H9 (cell line): ENCODE measurements around the gene APOBEC3A. TPM values are rescaled to one million over a fixed set of nuclear protein-coding genes. Genes with fewer than 3 reads are reported as not detected.

Source experiments
- DNase-seq: peaks from one replicate; pipeline ENCODE4 v3.0.0-alpha.2; 2017
- H2AFZ ChIP-seq: one replicate; pipeline ENCODE4 v1.6.1; 2013; ENCODE audit warnings: mild to moderate bottlenecking, low read length, control low read depth, moderate library complexity
- H2AK5ac ChIP-seq: 2 replicates; pipeline ENCODE4 v1.6.1; 2013; ENCODE audit warnings: low read length, control low read depth, mixed read lengths; ENCODE audit not compliant: insufficient read length
- H2BK120ac ChIP-seq: one replicate; pipeline ENCODE4 v1.6.1; 2013; ENCODE audit warnings: low read depth, mild to moderate bottlenecking, low read length, control low read depth, inconsistent platforms; ENCODE audit not compliant: poor library complexity, severe bottlenecking
- H2BK12ac ChIP-seq: 2 replicates; pipeline ENCODE4 v1.6.1; 2013; ENCODE audit warnings: low read length, control low read depth, mixed read lengths, low read depth; ENCODE audit not compliant: insufficient read length
- H2BK15ac ChIP-seq: 2 replicates; pipeline ENCODE4 v1.6.1; 2013; ENCODE audit warnings: low read depth, low read length, control low read depth
- H2BK20ac ChIP-seq: one replicate; pipeline ENCODE4 v1.6.1; 2013; ENCODE audit warnings: low read depth, mild to moderate bottlenecking, low read length, control low read depth, inconsistent platforms; ENCODE audit not compliant: poor library complexity, severe bottlenecking
- H2BK5ac ChIP-seq: 2 replicates; pipeline ENCODE4 v1.6.1; 2013; ENCODE audit warnings: low read length, control low read depth, mixed read lengths; ENCODE audit not compliant: insufficient read length
- H3K14ac ChIP-seq: 2 replicates; pipeline ENCODE4 v1.6.1; 2013; ENCODE audit warnings: low read length, control low read depth; ENCODE audit not compliant: insufficient read depth
- H3K18ac ChIP-seq: 2 replicates; pipeline ENCODE4 v1.6.1; 2013; ENCODE audit warnings: low read depth, mild to moderate bottlenecking, mixed read lengths, low read length, control low read depth; ENCODE audit not compliant: insufficient read length
- H3K23ac ChIP-seq: 2 replicates; pipeline ENCODE4 v1.6.1; 2013; ENCODE audit warnings: low read length, control low read depth, mixed read lengths, low read depth; ENCODE audit not compliant: insufficient read length
- H3K23me2 ChIP-seq: 2 replicates; pipeline ENCODE4 v1.6.1; 2013; ENCODE audit warnings: low read depth, mild to moderate bottlenecking, mixed read lengths, low read length, control low read depth; ENCODE audit not compliant: insufficient read length, poor library complexity, severe bottlenecking
- H3K27ac ChIP-seq: 2 replicates; pipeline ENCODE4 v1.5.1; 2013; ENCODE audit warnings: low read length, control low read depth, mixed read lengths, low read depth; ENCODE audit not compliant: insufficient read length
- H3K27me3 ChIP-seq: 2 replicates; pipeline ENCODE4 v1.6.1; 2013; ENCODE audit warnings: low read length, control low read depth, inconsistent platforms; ENCODE audit not compliant: insufficient read depth
- H3K4ac ChIP-seq: 2 replicates; pipeline ENCODE4 v1.6.1; 2013; ENCODE audit warnings: low read depth, mild to moderate bottlenecking, control low read depth, inconsistent platforms, low read length, moderate library complexity
- H3K4me1 ChIP-seq: 2 replicates; pipeline ENCODE4 v1.6.1; 2013; ENCODE audit warnings: low read length, control low read depth, inconsistent platforms; ENCODE audit not compliant: insufficient read depth
- H3K4me2 ChIP-seq: 2 replicates; pipeline ENCODE4 v1.6.1; 2013; ENCODE audit warnings: low read length, control low read depth, mixed read lengths; ENCODE audit not compliant: insufficient read length, insufficient read depth
- H3K56ac ChIP-seq: 2 replicates; pipeline ENCODE4 v1.6.1; 2013; ENCODE audit warnings: low read depth, mild to moderate bottlenecking, mixed read lengths, low read length, control low read depth; ENCODE audit not compliant: insufficient read length
- H3K79me1 ChIP-seq: 2 replicates; pipeline ENCODE4 v1.6.1; 2013; ENCODE audit warnings: low read depth, mild to moderate bottlenecking, moderate library complexity, low read length, control low read depth, inconsistent platforms; ENCODE audit not compliant: insufficient read depth, poor library complexity, severe bottlenecking
- H3K79me2 ChIP-seq: 2 replicates; pipeline ENCODE4 v1.6.1; 2013; ENCODE audit warnings: low read length, control low read depth, inconsistent platforms; ENCODE audit not compliant: insufficient read depth
- H3K9ac ChIP-seq: 2 replicates; pipeline ENCODE4 v1.6.1; 2013; ENCODE audit warnings: low read length, control low read depth, mixed read lengths; ENCODE audit not compliant: insufficient read length; ENCODE audit errors: extremely low read depth
- H3K9me3 ChIP-seq: one replicate; pipeline ENCODE4 v1.6.1; 2013; ENCODE audit warnings: low read depth, low read length, inconsistent platforms; ENCODE audit not compliant: control insufficient read depth
- H3T11ph ChIP-seq: one replicate; pipeline ENCODE4 v1.6.1; 2013; ENCODE audit warnings: mild to moderate bottlenecking, low read length, control low read depth, inconsistent platforms
- H4K20me1 ChIP-seq: one replicate; pipeline ENCODE4 v1.6.1; 2013; ENCODE audit not compliant: control insufficient read depth, insufficient read length, insufficient read depth
- H4K5ac ChIP-seq: 2 replicates; pipeline ENCODE4 v1.6.1; 2013; ENCODE audit warnings: low read depth, mild to moderate bottlenecking, mixed read lengths, low read length, control low read depth; ENCODE audit not compliant: insufficient read length
- H4K8ac ChIP-seq: replicated peaks from 2 replicates; pipeline ENCODE4 v1.6.1; 2013; ENCODE audit warnings: low read length, control low read depth, mixed read lengths, low read depth; ENCODE audit not compliant: insufficient read length
- H4K91ac ChIP-seq: 2 replicates; pipeline ENCODE4 v1.6.1; 2013; ENCODE audit warnings: low read depth, mild to moderate bottlenecking, moderate library complexity, mixed read lengths, low read length, control low read depth; ENCODE audit not compliant: insufficient read length
- H3K27ac Mint-ChIP-seq, 3 experiments: 2 replicates in 2 of 3; 3 replicates in 1 of 3; pipeline ENCODE4 v1.8.0; 2020 to 2021; ENCODE audit warnings: mixed read lengths in 3 of 3, mild to moderate bottlenecking in 1 of 3, moderate library complexity in 1 of 3
- H3K27me3 Mint-ChIP-seq: 2 replicates; pipeline ENCODE4 v1.8.0; 2021; ENCODE audit warnings: low read depth, mild to moderate bottlenecking, moderate library complexity, mixed read lengths
- H3K36me3 Mint-ChIP-seq, 3 experiments: 2 replicates in 2 of 3; 3 replicates in 1 of 3; pipeline ENCODE4 v1.8.0; 2020 to 2021; ENCODE audit warnings: low read depth in 3 of 3, mixed read lengths in 3 of 3; ENCODE audit not compliant: insufficient read depth in 1 of 3
- H3K4me1 Mint-ChIP-seq, 2 experiments: 2 replicates each; pipeline ENCODE4 v1.8.0; 2020; ENCODE audit warnings: mixed read lengths in 2 of 2
- H3K4me3 Mint-ChIP-seq, 2 experiments: 2 replicates in 1 of 2; 3 replicates in 1 of 2; pipeline ENCODE4 v1.8.0; 2020 to 2021; ENCODE audit warnings: mild to moderate bottlenecking in 2 of 2, mixed read lengths in 2 of 2, moderate library complexity in 1 of 2
- H3K9me3 Mint-ChIP-seq, 2 experiments: 2 replicates in 1 of 2; 3 replicates in 1 of 2; pipeline ENCODE4 v1.8.0; 2020; ENCODE audit warnings: mild to moderate bottlenecking in 2 of 2, mixed read lengths in 2 of 2, moderate library complexity in 1 of 2
- CTCF ChIP-seq: fragments of 200-600 bp; sonication (generic); conservative IDR thresholded peaks from 3 replicates; pipeline ENCODE4 v1.8.0; 2021; ENCODE audit warnings: antibody characterized with exemption, mild to moderate bottlenecking
- WGBS: extraction: QIAGEN DNeasy Blood & Tissue Kit; methylation state at CpG from one replicate; pipeline ENCODE4 v1.1.7; 2013; ENCODE audit warnings: missing lambda C conversion rate, low lambda C conversion rate, mixed read lengths; ENCODE audit not compliant: insufficient read length; ENCODE audit errors: extremely low coverage; 5-methylcytosine and 5-hydroxymethylcytosine counted together
- total RNA-seq: library from RNA; stranded (reverse); gene quantifications from 2 replicates; pipeline ENCODE4 v1.2.1, GENCODE V29; 2021

APOBEC3A gene
- total RNA-seq, 1 experiment from 2014 or later = not detected

GRCh38 chr22:38921806-38922205, 35.6 kb upstream of the APOBEC3A start:
- H3K79me2 ChIP-seq = no peaks in the 10 kb centered on the region
- H2AK5ac ChIP-seq = no peak overlapping the region
- no peak overlapping the region for H3K27ac ChIP-seq
- no peak overlapping the region for H2BK12ac ChIP-seq
- no peak overlapping the region for H4K8ac ChIP-seq
- no peaks in the 10 kb centered on the region for H3K9me3 ChIP-seq
- H3K18ac ChIP-seq = no peak overlapping the region
- no peak overlapping the region for H3K4me3 Mint-ChIP-seq
- no peaks in the 10 kb centered on the region for H3K9me3 Mint-ChIP-seq
- H3K14ac ChIP-seq = no peak overlapping the region
- no peak overlapping the region for H4K5ac ChIP-seq
- H2BK20ac ChIP-seq = no peak overlapping the region
- H2BK15ac ChIP-seq = no peak overlapping the region
- peaks cover 32% of the 10 kb centered on the region for H3K27me3 Mint-ChIP-seq
- H3K4me2 ChIP-seq = no peak overlapping the region
- H2BK120ac ChIP-seq = no peak overlapping the region
- no peaks in the 10 kb centered on the region for H3K36me3 Mint-ChIP-seq
- no peaks in the 10 kb centered on the region for H4K20me1 ChIP-seq
- no peak overlapping the region for H3K56ac ChIP-seq
- no peak for DNase-seq
- H3K4me1 ChIP-seq = no peaks in the 10 kb centered on the region
- no peak overlapping the region for H3T11ph ChIP-seq
- no peak overlapping the region for H4K91ac ChIP-seq
- TF ChIP-seq CTCF = no peak
- no CpG with 5 or more reads among the region's 4 CpGs for WGBS
- H3K27ac Mint-ChIP-seq = no peak overlapping the region
- no peaks in the 10 kb centered on the region for H3K79me1 ChIP-seq
- no peak overlapping the region for H3K9ac ChIP-seq
- no peak overlapping the region for H3K4ac ChIP-seq
- H2AFZ ChIP-seq = no peak overlapping the region
- no peak overlapping the region for H2BK5ac ChIP-seq
- no peak overlapping the region for H3K23ac ChIP-seq
- no peaks in the 10 kb centered on the region for H3K27me3 ChIP-seq
- H3K4me1 Mint-ChIP-seq = peaks cover 5 to 9% of the 10 kb centered on the region in 2 experiments; a peak in 3 of 4 replicates
- no peaks in the 10 kb centered on the region for H3K23me2 ChIP-seq
